HEK293T (cell line): ENCODE results near the gene SRGAP1.
"Not testable (repeated sequence)": the region's sequence is repeated elsewhere in the genome, so short reads cannot be mapped to it uniquely, and the experiment has no call there.

ENCODE experiments used
- CTCF ChIA-PET: fragments of 350-600 bp; formaldehyde crosslinking; extraction: SDS; loops from one replicate; lab custom pipeline; 2021; ENCODE audit warnings: antibody characterized with exemption, inconsistent platforms; lab: Yijun Ruan, JAX
- POLR2A ChIA-PET: fragments of 350-600 bp; formaldehyde crosslinking; extraction: SDS; loops from one replicate; lab custom pipeline; 2020; ENCODE audit warnings: antibody characterized with exemption, inconsistent platforms; lab: Yijun Ruan, JAX
- DNase-seq: peaks from one replicate; pipeline ENCODE4 v3.0.0; 2012; ENCODE audit warnings: mixed read lengths; ENCODE audit errors: extremely low spot score
- ARNT ChIP-seq: fragments of 450-650 bp; IDR thresholded peaks from 2 replicates; pipeline ENCODE4 v1.6.1; 2017; ENCODE audit warnings: mild to moderate bottlenecking
- BHLHE40 ChIP-seq: fragments of 450-650 bp; IDR thresholded peaks from 2 replicates; pipeline ENCODE4 v1.6.1; 2016; ENCODE audit warnings: mild to moderate bottlenecking, moderate library complexity, borderline replicate concordance
- CTBP1 ChIP-seq: fragments of 450-650 bp; IDR thresholded peaks from 2 replicates; pipeline ENCODE4 v1.6.1; 2016; ENCODE audit warnings: borderline replicate concordance
- ELF4 ChIP-seq: fragments of 450-650 bp; IDR thresholded peaks from 2 replicates; pipeline ENCODE4 v1.6.1; 2017; ENCODE audit warnings: antibody characterized with exemption
- FOXA1 ChIP-seq: fragments of 450-650 bp; IDR thresholded peaks from 2 replicates; pipeline ENCODE4 v1.6.1; 2016; ENCODE audit warnings: mild to moderate bottlenecking
- FOXK2 ChIP-seq: fragments of 450-650 bp; IDR thresholded peaks from 2 replicates; pipeline ENCODE4 v1.6.1; 2016; ENCODE audit warnings: mild to moderate bottlenecking
- FOXM1 ChIP-seq: fragments of 450-650 bp; IDR thresholded peaks from 2 replicates; pipeline ENCODE4 v1.6.1; 2017; ENCODE audit warnings: mild to moderate bottlenecking, borderline replicate concordance
- HDGF ChIP-seq: fragments of 450-650 bp; IDR thresholded peaks from 2 replicates; pipeline ENCODE4 v1.6.1; 2017; ENCODE audit warnings: antibody characterized with exemption, borderline replicate concordance
- L3MBTL2 ChIP-seq: fragments of 450-650 bp; conservative IDR thresholded peaks from 2 replicates; pipeline ENCODE4 v1.6.1; 2016; ENCODE audit warnings: mild to moderate bottlenecking
- LEF1 ChIP-seq: fragments of 450-650 bp; IDR thresholded peaks from 2 replicates; pipeline ENCODE4 v1.6.1; 2017; ENCODE audit warnings: mild to moderate bottlenecking, borderline replicate concordance
- NFRKB ChIP-seq: fragments of 450-650 bp; IDR thresholded peaks from 2 replicates; pipeline ENCODE4 v1.6.1; 2016; ENCODE audit warnings: mild to moderate bottlenecking, moderate library complexity
- SP1 ChIP-seq: fragments of 450-650 bp; IDR thresholded peaks from 2 replicates; pipeline ENCODE4 v1.6.1; 2017
- SUZ12 ChIP-seq: fragments of 450-650 bp; IDR thresholded peaks from 2 replicates; pipeline ENCODE4 v1.6.1; 2016; ENCODE audit warnings: mild to moderate bottlenecking
- TARDBP ChIP-seq: fragments of 450-650 bp; IDR thresholded peaks from 2 replicates; pipeline ENCODE4 v1.6.1; 2016
- ZNF384 ChIP-seq: fragments of 450-650 bp; IDR thresholded peaks from 2 replicates; pipeline ENCODE4 v1.6.1; 2016
- TF ChIP-seq, protein P1 (sequence below): fragments of 450-650 bp; IDR thresholded peaks from 2 replicates; pipeline ENCODE4 v1.6.1; 2016

Gene SRGAP1

DNA sequence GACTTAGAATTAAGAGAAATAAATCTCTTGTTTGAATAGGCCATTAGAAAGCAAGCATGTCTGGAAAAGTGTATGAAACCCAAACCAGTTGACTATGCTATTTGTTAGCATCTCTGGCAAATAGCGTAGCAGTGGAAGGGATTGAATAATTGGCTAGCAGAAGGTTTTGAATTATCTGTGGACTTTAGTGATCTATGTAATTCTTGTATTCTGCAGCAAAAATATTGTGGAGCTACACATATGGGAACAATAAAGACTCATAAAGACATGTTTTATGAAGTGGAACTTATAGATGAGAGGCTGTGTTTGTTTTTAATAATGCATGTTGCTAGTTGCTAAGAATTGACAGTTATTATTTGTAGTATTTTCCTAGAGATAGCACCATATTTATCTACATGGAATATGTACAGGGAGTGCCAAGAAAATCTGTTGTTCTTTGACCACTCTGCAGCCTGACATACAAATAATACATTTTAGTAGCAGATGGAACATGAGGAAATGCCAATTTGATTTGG lies 4.7 kb downstream of the SRGAP1 start:
- no peak for TF ChIP-seq SUZ12
- no peak for TF ChIP-seq HDGF
- no peak for TF ChIP-seq CTBP1
- TF ChIP-seq ARNT = no peak
- TF ChIP-seq LEF1 = no peak
- no peak for TF ChIP-seq FOXM1
- TF ChIP-seq ELF4 = no peak
- TF ChIP-seq TARDBP = no peak
- TF ChIP-seq SP1 = no peak
- TF ChIP-seq NFRKB = no peak
- TF ChIP-seq, protein P1, sequence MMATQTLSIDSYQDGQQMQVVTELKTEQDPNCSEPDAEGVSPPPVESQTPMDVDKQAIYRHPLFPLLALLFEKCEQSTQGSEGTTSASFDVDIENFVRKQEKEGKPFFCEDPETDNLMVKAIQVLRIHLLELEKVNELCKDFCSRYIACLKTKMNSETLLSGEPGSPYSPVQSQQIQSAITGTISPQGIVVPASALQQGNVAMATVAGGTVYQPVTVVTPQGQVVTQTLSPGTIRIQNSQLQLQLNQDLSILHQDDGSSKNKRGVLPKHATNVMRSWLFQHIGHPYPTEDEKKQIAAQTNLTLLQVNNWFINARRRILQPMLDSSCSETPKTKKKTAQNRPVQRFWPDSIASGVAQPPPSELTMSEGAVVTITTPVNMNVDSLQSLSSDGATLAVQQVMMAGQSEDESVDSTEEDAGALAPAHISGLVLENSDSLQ = no peak
- no peak for TF ChIP-seq L3MBTL2
- TF ChIP-seq FOXK2 = no peak
- no peak for DNase-seq
- POLR2A ChIA-PET = no interaction called here
- CTCF ChIA-PET = no interaction called here

DNA sequence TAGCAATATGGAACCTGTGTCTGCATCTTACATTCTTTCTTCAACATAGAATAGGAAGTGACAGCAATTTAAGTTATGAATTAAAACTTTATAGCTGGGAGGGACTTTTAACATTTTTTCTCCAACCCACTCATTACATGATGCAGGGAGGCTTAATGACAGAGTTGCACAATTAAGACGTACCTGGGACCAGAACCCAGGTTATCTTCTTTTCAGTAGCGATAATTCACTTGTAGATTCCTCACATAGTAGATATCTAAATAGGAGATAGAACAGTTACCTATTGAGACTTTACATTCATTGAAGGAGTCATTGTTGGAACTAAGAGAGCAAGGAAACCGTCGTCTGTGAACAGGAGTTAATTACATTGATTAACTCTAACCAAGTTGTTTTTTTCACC lies 5.1 kb downstream of the SRGAP1 start:
- no peak for DNase-seq
- ChIA-PET CTCF (no interaction called here), POLR2A (no interaction called here)
- TF ChIP-seq FOXK2 (no peak), CTBP1 (no peak), HDGF (no peak), NFRKB (no peak), TARDBP (no peak), BHLHE40 (no peak)

DNA sequence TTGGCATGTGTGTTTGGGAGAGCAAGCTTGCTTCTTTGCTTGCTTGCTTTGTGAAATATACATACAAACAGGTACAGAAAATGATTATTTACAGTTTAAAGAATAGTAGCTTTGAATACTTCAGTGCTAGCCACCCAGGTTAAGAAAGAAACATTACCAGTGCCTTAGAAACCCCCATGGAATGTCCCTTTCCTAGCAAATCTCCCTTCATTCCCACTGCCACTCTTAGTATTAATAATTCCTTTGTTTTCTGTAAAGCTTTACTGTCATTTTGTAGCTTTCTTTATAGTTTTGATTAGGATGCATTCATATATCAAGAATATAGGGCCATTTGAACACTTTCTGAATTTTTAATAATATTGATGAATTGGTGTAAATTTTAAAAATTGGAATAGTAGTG lies 9.5 kb downstream of the SRGAP1 start:
- CTCF ChIA-PET = no interaction called here
- POLR2A ChIA-PET = no interaction called here
- no peak for DNase-seq
- TF ChIP-seq CTBP1 (no peak), SUZ12 (no peak), NFRKB (no peak), ZNF384 (no peak), L3MBTL2 (no peak), TARDBP (no peak), LEF1 (no peak), FOXM1 (no peak), SP1 (no peak), HDGF (no peak), FOXK2 (no peak), BHLHE40 (no peak)

DNA sequence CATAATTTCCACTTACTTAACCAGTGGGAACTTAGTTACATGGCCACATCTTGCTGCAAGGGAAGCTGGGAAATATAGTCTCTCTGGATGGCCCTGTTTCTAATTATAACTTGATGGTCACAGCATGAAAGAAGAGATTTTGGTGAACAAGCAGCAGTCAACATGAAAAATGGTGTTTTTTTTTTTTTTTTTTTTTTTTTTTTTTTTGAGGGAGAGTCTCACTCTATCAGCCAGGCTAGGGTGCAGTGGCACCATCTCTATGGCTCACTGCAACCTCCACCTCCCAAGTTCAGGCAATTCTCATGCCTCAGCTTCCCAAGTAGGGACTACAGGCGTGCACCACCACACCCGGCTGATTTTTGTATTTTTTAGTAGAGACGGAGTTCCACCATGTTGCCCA lies 10.8 kb downstream of the SRGAP1 start:
- ChIA-PET CTCF (interaction anchor here (1.1 kb wide), 1 partner anchor 10 kb away, joined by 4 read pairs; no protein-coding TSS in a partner anchor), POLR2A (no interaction called here)
- TF ChIP-seq SUZ12 (no peak), ZNF384 (peak; percentile 59; the same call in 1 of the 2 replicates)
- DNase-seq = no peak

DNA sequence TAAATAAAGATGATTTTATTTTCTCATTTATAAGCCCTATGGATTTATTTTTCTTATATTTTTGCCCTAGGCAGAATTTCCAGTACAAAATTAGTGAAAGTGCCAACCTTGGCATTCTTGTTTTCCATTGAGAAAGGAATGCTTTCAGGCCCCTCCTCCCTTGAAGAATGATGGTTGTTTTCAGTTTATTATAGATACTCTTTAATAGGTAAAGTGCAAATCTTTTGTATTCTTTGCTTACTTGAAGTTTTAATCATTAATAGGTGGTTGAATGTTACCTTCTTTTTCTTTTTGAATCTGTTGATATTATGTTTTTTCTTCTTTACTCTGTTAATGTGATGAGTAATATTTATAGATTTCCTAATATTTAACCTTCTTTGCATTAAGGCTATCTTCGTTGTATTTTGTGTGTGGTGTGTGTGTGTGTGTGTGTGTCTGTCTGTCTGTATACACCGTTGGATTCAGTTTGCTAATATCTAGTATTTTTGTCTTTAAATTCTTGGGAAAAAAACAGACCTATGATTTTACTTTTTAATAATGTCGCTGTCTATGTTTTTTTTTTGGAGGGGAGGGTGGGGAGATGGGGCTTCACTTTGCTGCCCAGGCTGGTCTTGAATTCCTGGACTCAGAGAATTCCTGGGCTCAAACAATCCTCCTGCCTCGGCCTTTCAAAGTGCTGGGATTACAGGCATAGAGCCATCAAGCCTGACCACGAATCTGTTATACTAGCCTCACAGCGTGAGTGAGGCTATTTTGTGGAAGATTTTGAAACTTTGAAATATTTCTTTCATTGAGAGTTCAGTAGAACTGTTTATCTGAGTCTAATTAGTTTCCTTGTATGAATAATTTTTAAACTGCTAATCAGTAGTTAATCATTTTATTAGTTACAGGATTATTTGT lies 13.5 kb downstream of the SRGAP1 start:
- POLR2A ChIA-PET = no interaction called here
- no peak for TF ChIP-seq FOXA1
- no peak for TF ChIP-seq SP1
- TF ChIP-seq SUZ12 = no peak
- TF ChIP-seq FOXM1 = no peak
- TF ChIP-seq FOXK2 = no peak
- TF ChIP-seq LEF1 = no peak
- no peak for TF ChIP-seq ARNT
- TF ChIP-seq ZNF384 = no peak
- no peak for TF ChIP-seq L3MBTL2
- no peak for TF ChIP-seq NFRKB
- no peak for TF ChIP-seq ELF4
- TF ChIP-seq TARDBP = no peak
- TF ChIP-seq, protein P1 = no peak
- no peak for TF ChIP-seq CTBP1
- no peak for TF ChIP-seq HDGF
- DNase-seq = no peak
- CTCF ChIA-PET = no interaction called here

DNA sequence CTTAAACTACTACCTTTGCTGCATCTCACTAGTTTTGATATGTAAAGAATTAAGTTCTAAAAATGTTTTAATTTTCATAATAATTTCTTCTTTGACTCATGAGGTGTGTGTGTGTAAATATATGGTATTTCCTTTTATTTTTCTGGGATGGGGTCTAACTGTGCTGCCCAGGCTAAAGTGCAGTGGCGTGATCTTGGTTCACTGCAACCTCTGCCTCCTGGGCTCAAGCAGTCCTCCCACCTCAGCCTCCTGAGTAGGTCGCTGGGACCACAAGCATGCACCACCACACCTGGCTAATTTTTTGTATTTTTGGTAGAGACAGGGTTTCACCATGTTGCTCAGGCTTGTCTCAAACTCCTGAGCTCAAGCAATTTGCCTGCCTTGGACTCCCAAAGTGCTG lies 15.4 kb downstream of the SRGAP1 start:
- POLR2A ChIA-PET, DNase-seq, CTCF ChIA-PET: not testable (repeated sequence)

DNA sequence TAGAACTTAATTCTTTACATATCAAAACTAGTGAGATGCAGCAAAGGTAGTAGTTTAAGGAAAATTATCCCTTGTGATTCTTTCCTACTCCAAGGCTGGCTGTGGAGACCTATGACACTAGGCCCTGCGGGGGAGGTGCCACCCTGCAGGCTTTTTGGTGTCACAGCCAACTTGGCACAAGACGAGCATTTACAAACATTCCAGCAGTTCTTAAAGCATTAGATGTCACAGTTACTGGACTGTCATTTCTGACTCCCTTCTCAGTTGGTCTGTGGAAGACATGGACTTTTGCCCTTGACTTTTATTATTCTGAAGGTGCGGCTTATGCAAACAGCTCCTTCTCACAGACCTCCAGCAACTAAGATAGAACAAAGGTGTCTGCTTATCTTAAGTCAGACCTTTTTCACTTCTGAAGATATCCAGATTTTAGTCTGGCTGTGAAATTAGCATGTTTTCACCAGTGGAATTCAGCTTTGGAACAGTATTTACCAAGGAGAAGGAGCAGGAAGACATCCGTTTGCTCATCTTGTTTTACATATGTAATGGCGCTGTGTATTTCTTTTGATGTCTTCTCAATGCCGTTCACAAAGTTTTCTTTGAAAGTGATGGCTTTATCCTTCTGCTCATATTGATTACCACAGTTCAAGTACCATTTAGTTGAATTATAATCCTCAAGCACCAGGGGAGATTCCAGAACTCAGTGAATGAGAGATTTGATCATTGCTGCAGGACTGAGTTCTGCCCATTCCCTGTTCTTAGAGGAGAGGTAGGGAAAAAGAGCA lies 17.9 kb downstream of the SRGAP1 start:
- DNase-seq = no peak
- ChIA-PET POLR2A (no interaction called here), CTCF (no interaction called here)
- TF ChIP-seq, protein P1 = no peak
- TF ChIP-seq NFRKB (no peak), LEF1 (no peak), SP1 (no peak), FOXM1 (no peak), CTBP1 (no peak), SUZ12 (no peak), BHLHE40 (no peak), FOXA1 (no peak), L3MBTL2 (no peak), FOXK2 (no peak)
